Stimulated activated CD4-positive, alpha-beta T cell treated with anti-CD3 and anti-CD28 coated beads, Interleukin-2, amount 100 ng/mL, for 24 hours (primary cell): ENCODE data around the gene MRPL37.
"Not testable (repeated sequence)": the region's sequence is repeated elsewhere in the genome, so short reads cannot be mapped to it uniquely, and the experiment has no call there.

Experiments
- DNase-seq, 2 donors: peaks; one replicate each; pipeline ENCODE4 v3.0.0-alpha.2; 2020

Gene MRPL37

DNA sequence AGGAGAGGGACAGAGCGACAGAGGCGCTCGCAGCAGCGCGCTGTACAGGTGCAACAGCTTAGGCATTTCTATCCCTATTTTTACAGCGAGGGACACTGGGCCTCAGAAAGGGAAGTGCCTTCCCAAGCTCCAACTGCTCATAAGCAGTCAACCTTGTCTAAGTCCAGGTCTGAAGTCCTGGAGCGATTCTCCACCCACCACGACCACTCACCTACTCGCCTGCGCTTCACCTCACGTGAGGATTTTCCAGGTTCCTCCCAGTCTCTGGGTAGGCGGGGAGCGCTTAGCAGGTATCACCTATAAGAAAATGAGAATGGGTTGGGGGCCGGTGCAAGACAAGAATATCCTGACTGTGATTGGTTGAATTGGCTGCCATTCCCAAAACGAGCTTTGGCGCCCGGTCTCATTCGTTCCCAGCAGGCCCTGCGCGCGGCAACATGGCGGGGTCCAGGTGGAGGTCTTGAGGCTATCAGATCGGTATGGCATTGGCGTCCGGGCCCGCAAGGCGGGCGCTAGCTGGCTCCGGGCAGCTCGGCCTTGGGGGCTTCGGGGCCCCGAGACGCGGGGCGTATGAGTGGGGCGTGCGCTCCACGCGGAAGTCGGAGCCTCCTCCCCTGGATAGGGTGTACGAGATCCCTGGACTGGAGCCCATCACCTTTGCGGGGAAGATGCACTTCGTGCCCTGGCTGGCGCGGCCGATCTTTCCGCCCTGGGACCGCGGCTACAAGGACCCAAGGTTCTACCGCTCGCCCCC is at the start of gene MRPL37, which contains the start of gene CYB5RL:
MRPL37 (plus strand) TSS at position 403 of the 754 bp plus-strand sequence; CDS start at position 480, 77 bp downstream.
CYB5RL (minus strand) TSS at position 266 of the 754 bp plus-strand sequence. CDS start 4,414 bp downstream, outside the sequence.
- peak; percentile 89 for DNase-seq

DNA sequence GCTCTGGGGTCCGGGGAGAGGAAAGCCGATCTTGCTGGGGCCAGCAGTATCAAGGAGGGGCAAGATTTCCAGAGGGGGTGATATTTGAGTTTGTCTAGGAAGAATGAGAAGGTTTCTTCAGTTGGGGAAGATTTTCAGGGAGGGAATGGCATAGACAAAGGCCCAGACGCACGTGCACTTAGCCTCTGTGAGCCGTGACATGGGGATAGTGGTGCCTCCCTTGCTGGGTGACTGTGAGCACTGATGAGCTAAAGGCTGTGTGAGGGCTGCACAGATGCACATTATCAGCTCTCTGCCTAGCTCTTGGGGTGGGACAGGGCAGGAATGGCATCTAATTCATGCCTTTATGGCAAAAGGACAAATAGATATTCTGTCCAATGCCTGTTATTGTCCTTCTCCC is 49.0 kb upstream of the MRPL37 start:
- no peak for DNase-seq

GRCh38 chr1:54152696-54153095 is 47.3 kb upstream of the MRPL37 start, which contains the start of gene CDCP2:
Gene CDCP2, minus strand, starts transcription at chr1:54153000. Its CDS starts 78 bp downstream, at chr1:54152922.
- no peak for DNase-seq

DNA sequence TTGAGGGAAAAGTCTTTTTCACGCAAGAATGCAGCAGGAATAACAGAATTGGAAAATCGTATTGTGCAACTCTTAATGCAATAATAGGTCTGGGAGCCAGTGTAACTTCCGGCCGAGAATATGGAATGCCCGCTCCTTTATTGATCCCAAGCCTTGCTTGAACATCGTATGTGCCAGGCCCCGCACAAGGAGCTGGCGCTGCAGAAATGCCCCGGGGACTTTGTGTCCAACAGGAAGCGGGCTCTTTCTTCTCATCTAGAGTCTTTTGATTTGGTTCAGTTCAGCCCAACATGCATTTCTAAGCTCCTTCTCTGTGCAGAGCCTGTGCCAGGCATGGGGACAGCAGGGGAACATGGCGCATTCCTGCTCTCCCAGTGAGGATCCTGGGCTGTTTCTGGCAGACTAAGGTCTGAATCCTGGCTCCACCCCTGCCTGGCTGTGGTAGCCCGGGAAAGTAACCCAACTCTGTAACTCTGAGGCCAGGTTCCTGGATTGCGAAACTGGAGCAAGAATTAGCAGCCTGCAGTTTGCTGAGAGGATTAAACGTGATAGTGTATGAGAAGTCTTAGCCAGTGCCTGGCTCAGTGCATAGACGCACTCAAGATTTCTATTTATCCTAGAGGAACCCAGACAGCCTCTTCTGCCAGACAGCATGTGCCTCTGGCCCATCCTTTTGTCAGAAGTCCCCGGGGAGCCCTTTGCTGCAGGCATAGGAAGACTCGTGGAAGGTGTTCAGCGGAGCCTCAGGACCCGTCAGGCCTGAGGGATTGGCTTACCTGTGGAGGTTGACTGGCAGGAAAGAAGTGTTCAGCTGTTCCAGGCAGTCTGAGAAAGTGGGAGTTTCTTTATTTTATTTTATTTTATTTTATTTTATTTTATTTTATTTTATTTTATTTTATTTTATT is 46.2 kb upstream of the MRPL37 start:
- no peak for DNase-seq

GRCh38 chr1:54156201-54156600 is 43.8 kb upstream of the MRPL37 start:
- DNase-seq = no peak

- DNase-seq = no peak
These were observed 43.0 kb upstream of the MRPL37 start for GRCh38 chr1:54156986-54157385.

- no peak for DNase-seq
These were observed 42.6 kb upstream of the MRPL37 start for GRCh38 chr1:54157401-54157800.

- DNase-seq = no peak
These were observed 41.9 kb upstream of the MRPL37 start for GRCh38 chr1:54158071-54158470.

- no peak for DNase-seq
These were observed 40.1 kb upstream of the MRPL37 start for GRCh38 chr1:54159733-54160316.

DNA sequence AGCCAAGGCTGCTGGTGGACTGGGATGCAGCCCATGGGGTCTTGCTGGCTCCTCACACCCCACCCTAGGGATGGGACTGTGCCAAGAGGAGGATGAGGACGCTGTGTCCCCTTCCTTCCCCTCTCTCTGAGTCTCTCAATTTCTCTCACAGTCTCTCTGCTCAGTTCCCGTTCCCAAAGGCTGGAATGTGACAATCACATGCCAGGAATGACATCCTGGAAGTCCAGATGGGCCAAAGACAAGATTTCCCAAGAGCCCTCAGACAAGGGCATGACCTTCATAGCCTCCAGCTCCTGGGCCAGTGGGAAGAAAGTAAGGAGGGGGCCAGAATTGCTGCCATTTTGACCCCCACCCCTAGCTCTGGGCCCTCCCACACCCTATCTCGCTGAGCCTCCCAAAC is 39.6 kb upstream of the MRPL37 start:
- no peak for DNase-seq

- DNase-seq = no peak
These were observed 38.3 kb upstream of the MRPL37 start for GRCh38 chr1:54161495-54162168.

DNA sequence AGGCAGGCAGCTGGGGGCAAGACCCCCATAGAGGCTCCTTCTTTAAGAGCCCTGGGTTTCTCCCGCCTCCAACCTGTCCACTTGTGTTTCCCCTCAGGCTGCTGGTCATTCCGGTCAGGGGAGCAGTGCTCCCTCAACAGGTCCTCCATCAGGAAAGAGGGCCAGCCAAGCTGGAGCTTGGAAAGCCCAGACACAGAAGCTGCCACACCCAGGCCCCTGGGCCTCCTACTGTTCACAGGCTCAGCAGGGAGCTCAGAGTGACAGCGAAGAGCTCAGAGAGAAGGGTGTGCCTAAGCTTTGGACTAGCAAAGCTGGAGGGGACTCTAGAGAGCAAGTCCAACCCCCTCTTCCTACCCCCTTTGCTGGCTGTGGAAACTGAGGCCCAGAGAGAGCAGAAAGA is 36.9 kb upstream of the MRPL37 start:
- DNase-seq = no peak

DNA sequence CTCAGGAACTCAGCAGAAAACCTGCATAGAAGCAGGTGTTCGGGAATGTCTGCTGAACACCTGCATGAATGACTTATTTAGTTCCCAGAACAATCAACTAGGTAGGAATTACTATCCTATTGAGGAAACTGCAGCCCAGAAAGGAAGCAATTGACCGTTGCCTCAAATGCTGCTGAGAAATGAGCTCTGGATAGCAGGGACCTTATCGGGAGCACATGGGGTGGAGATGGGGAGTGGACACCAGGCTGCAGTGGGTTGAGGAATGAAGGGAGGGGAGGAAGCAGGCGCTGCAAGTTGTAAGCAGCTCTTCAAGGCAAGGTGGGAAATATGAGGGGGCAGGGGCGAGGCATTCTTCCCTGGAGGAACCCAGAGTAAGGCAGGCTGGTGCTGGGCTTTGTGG is 36.4 kb upstream of the MRPL37 start:
- DNase-seq = no peak

DNA sequence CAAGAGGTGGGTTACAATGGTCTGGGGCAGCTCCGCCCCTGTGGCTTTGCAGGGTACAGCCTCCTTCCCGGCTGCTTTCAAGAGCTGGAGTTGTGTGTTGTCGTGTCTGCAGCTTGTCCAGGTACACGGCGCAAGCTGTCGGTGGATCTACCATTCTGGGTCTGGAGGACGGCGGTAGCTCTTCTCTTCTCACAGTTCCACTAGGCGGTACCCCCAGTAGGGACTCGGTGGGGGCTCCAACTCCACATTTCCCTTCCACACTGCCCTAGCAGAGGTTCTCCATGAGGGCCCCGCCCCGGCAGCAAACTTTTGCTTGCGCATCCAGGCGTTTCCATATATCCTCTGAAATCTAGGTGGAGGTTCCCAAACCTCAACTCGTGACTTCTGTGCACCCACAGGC is 34.8 kb upstream of the MRPL37 start:
- no peak for DNase-seq

- not testable (repeated sequence) for DNase-seq
These were observed 33.6 kb upstream of the MRPL37 start for GRCh38 chr1:54166357-54166756.

- DNase-seq = no peak
These were observed 32.4 kb upstream of the MRPL37 start for GRCh38 chr1:54167422-54168139.

GRCh38 chr1:54168206-54168965 is 31.6 kb upstream of the MRPL37 start:
- DNase-seq = no peak

DNA sequence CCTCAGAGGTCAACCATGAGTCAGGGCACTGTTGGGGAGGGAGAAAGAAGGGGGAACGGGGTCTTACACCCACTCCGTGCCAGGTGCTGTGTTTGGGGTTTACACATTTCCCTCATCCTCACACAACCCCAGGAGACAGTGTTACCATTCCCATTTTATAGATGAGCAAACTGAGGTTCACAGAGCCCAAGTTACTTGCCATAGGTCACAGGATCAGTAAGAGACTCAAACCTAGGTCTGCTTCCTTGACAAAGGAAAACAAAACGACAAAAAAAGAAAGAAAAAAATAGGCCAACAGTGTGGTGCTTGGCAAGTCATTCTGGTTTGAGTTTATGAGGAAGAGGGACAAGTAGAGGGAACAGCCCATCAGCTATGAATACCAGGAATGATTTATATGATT is 30.9 kb upstream of the MRPL37 start:
- DNase-seq = no peak

DNA sequence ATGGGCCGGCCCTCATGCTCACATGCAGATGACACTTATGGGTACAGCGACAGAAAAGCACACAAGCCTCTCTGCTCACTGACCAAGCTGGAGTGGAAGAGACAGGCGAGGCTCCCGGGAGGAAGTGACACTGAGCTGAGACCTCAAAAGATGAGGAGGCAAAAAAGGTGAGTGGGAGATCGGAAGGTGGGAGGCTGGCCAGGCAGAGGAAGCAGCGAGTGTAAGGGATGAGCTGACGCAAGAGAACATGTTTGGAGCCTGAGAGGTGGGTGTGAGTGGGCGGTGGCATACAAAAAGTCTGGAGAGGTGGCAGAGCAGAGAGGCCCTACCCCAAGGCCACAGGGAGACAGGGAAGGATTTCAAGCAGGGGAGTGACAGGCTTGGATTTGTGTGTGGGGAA is 29.0 kb upstream of the MRPL37 start:
- DNase-seq = no peak

DNA sequence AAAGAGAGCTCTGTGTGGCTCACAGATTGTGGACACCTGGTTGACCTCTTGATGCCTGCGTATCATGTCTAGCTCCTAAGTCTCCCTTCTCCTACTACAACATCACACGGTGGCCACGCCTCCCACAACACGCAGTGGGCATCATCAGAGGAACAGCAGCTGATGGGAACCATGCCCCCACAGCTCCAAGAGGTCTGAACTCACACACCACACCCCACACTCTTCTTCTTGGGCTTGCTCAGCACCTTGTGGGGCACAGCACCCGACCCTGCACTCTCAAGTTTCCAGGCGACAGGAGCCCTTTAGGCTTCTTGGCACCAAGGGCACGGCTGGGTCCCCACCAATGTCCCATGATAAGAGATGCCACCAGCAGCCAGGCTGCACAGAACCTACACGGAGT is 28.4 kb upstream of the MRPL37 start:
- no peak for DNase-seq
